GM12878 (cell line): ENCODE results near the gene SERPINE2. TPM values are rescaled to one million over a fixed set of nuclear protein-coding genes. Genes with fewer than 3 reads are reported as not detected.

ENCODE experiments used
- ATAC-seq: fragments of 200-7000 bp; cut with Tn5 transposase; 3 replicates; pipeline ENCODE4 v1.9.1; 2020; ENCODE audit warnings: mild to moderate bottlenecking, moderate library complexity
- BruUV-seq: library from RNA; stranded (reverse); fragments of 400-500 nt; replicated peaks from 2 replicates; lab custom pipeline; 2021; lab: Mats Ljungman, UMichigan
- CTCF ChIA-PET: fragments of 300-600 bp; sonication (Branson Sonifier 250); formaldehyde crosslinking; extraction: SDS; loops from one replicate; lab custom pipeline; 2021; ENCODE audit warnings: inconsistent platforms; lab: Yijun Ruan, JAX
- POLR2A ChIA-PET: fragments of 350-600 bp; formaldehyde crosslinking; extraction: SDS; loops from one replicate; lab custom pipeline; 2021; ENCODE audit warnings: inconsistent platforms; lab: Charles Lee
- RAD21 ChIA-PET: fragments of 300-600 bp; sonication (Branson Sonifier 250); formaldehyde crosslinking; loops from one replicate; lab custom pipeline; 2023; ENCODE audit warnings: antibody characterized with exemption; ENCODE audit not compliant: unreplicated experiment; lab: Charles Lee
- SMC1A ChIA-PET: fragments of 300-600 bp; sonication (Branson Sonifier 250); formaldehyde crosslinking; loops from one replicate; lab custom pipeline; 2023; ENCODE audit not compliant: unreplicated experiment, uncharacterized antibody; lab: Charles Lee
- DNase-seq: peaks from one replicate; pipeline ENCODE4 v3.0.0-alpha.2; 2011; ENCODE audit warnings: low read depth, low spot score
- FAIRE-seq: peaks from 3 replicates; lab custom pipeline; 2011; peaks lifted over from hg19 to GRCh38; lab: Jason Lieb, UNC
- H2AFZ ChIP-seq: 2 replicates; pipeline ENCODE4 v1.6.0; 2011; ENCODE audit warnings: low read depth, low read length, control low read depth; ENCODE audit not compliant: control insufficient read depth
- H3K27ac ChIP-seq: 2 replicates; pipeline ENCODE4 v1.5.1; 2011; ENCODE audit warnings: control low read depth; ENCODE audit not compliant: control insufficient read depth, insufficient read depth
- H3K27me3 ChIP-seq, 2 experiments: replicated peaks in 1 of 2; 2 replicates each; pipeline versions ENCODE4 v1.6.0 to v1.6.1; 2011; ENCODE audit warnings: low read length in 1 of 2; ENCODE audit not compliant: control insufficient read depth in 2 of 2, insufficient read depth in 2 of 2
- H3K36me3 ChIP-seq, 2 experiments: 2 replicates each; pipeline ENCODE4 v1.5.1; 2011; ENCODE audit warnings: low read length in 1 of 2; ENCODE audit not compliant: control insufficient read depth in 2 of 2, insufficient read depth in 2 of 2
- H3K4me1 ChIP-seq: 2 replicates; pipeline ENCODE4 v1.6.1; 2011; ENCODE audit warnings: mild to moderate bottlenecking, low read length, moderate library complexity, mixed read lengths; ENCODE audit not compliant: control insufficient read depth, insufficient read depth
- H3K4me2 ChIP-seq: 2 replicates; pipeline ENCODE4 v1.6.0; 2011; ENCODE audit warnings: control low read depth; ENCODE audit not compliant: control insufficient read depth, insufficient read depth
- H3K4me3 ChIP-seq: fragments of 200-600 bp; sonication (generic); 2 replicates; pipeline ENCODE4 v1.5.1; 2016
- H3K79me2 ChIP-seq: 2 replicates; pipeline ENCODE4 v1.6.0; 2011; ENCODE audit warnings: low read length; ENCODE audit not compliant: control insufficient read depth, insufficient read depth
- H3K9ac ChIP-seq: 2 replicates; pipeline ENCODE4 v1.8.0; 2011; ENCODE audit warnings: low read length, control low read depth, mixed read lengths; ENCODE audit not compliant: control insufficient read depth, insufficient read depth
- H3K9me3 ChIP-seq: replicated peaks from 3 replicates; pipeline ENCODE4 v1.5.1; 2011; ENCODE audit warnings: mild to moderate bottlenecking, low read length; ENCODE audit not compliant: control insufficient read depth, insufficient read depth
- H4K20me1 ChIP-seq: 2 replicates; pipeline ENCODE4 v1.6.0; 2011; ENCODE audit not compliant: control insufficient read depth, insufficient read depth
- BCL11A ChIP-seq: IDR thresholded peaks from 2 replicates; pipeline ENCODE4 v1.6.1; 2011; ENCODE audit warnings: low read depth, low read length
- CTCF ChIP-seq, 3 experiments: IDR thresholded peaks in 2 of 3; conservative IDR thresholded peaks in 1 of 3; 2 replicates each; pipeline ENCODE4 v1.5.1; 2011; ENCODE audit warnings: low read depth in 3 of 3, low read length in 3 of 3, mild to moderate bottlenecking in 3 of 3, control low read depth in 2 of 3, moderate library complexity in 2 of 3, inconsistent platforms in 1 of 3, mixed read lengths in 1 of 3; ENCODE audit not compliant: control insufficient read depth in 2 of 3, insufficient read depth in 1 of 3; ENCODE audit errors: extremely low read depth in 1 of 3
- EP300 ChIP-seq, 2 experiments: fragments of 150-350 bp in 1 of 2; IDR thresholded peaks; 2 replicates each; pipeline ENCODE4 v1.6.1; 2011 to 2012; ENCODE audit warnings: low read depth in 2 of 2, low read length in 2 of 2, borderline replicate concordance in 1 of 2, improper control_type of control experiment in 1 of 2, inconsistent platforms in 1 of 2; ENCODE audit not compliant: control insufficient read depth in 1 of 2
- GATAD2B ChIP-seq: fragments of 450-650 bp; conservative IDR thresholded peaks from 2 replicates; pipeline ENCODE4 v1.6.1; 2017; ENCODE audit warnings: low read depth, mild to moderate bottlenecking, moderate library complexity
- HDAC2 ChIP-seq: fragments of 200-600 bp; sonication (generic); IDR thresholded peaks from 2 replicates; pipeline ENCODE4 v1.6.1; 2017
- HDAC6 ChIP-seq: fragments of 200-600 bp; sonication (generic); IDR thresholded peaks from one replicate; pipeline ENCODE4 v1.8.0; 2017; ENCODE audit warnings: antibody characterized with exemption; ENCODE audit not compliant: unreplicated experiment
- HDGF ChIP-seq: fragments of 450-650 bp; IDR thresholded peaks from 2 replicates; pipeline ENCODE4 v1.6.1; 2016; ENCODE audit warnings: antibody characterized with exemption
- JUNB ChIP-seq: IDR thresholded peaks from 2 replicates; pipeline ENCODE4 v1.6.1; 2016; ENCODE audit warnings: antibody characterized with exemption, mild to moderate bottlenecking
- NFIC ChIP-seq: IDR thresholded peaks from 2 replicates; pipeline ENCODE4 v1.6.1; 2012; ENCODE audit warnings: low read depth, mild to moderate bottlenecking, inconsistent platforms, low read length, moderate library complexity
- NFYB ChIP-seq: IDR thresholded peaks from 2 replicates; pipeline ENCODE4 v1.6.1; 2011; ENCODE audit warnings: low read depth, mild to moderate bottlenecking, low read length, improper control_type of control experiment, moderate library complexity; ENCODE audit not compliant: insufficient read depth
- POLR2A ChIP-seq: IDR thresholded peaks from 2 replicates; pipeline ENCODE4 v1.6.1; 2011; ENCODE audit warnings: low read depth, mild to moderate bottlenecking, low read length
- POLR2AphosphoS5 ChIP-seq: IDR thresholded peaks from 2 replicates; pipeline ENCODE4 v1.6.1; 2011; ENCODE audit warnings: mild to moderate bottlenecking, low read length, inconsistent platforms
- POU2F2 ChIP-seq: IDR thresholded peaks from 3 replicates; pipeline ENCODE4 v1.6.1; 2011; ENCODE audit warnings: low read depth, mild to moderate bottlenecking, low read length, borderline replicate concordance
- RAD51 ChIP-seq: fragments of 450-650 bp; IDR thresholded peaks from 2 replicates; pipeline ENCODE4 v1.6.1; 2016; ENCODE audit warnings: moderate library complexity, mild to moderate bottlenecking, inconsistent platforms
- RUNX3 ChIP-seq: IDR thresholded peaks from 2 replicates; pipeline ENCODE4 v1.6.1; 2012; ENCODE audit warnings: low read length, inconsistent platforms
- TCF12 ChIP-seq: IDR thresholded peaks from 2 replicates; pipeline ENCODE4 v1.6.1; 2011; ENCODE audit warnings: low read depth, mild to moderate bottlenecking, low read length
- WGBS: methylation state at CpG from one replicate; pipeline ENCODE4 v1.1.6; 2016; ENCODE audit warnings: low lambda C conversion rate; ENCODE audit not compliant: insufficient replicate concordance, insufficient coverage; ENCODE audit errors: missing lambda C conversion rate; 5-methylcytosine and 5-hydroxymethylcytosine counted together
- in situ Hi-C: fragments of 300-500 bp; cut with MboI; formaldehyde crosslinking; loops from 9 replicates; pipeline ENCODE4 v1.14.3; 2018; ENCODE audit warnings: mixed read lengths
- intact Hi-C: fragments of 100-400 bp; cut with micrococcal nuclease; formaldehyde crosslinking; loops from one replicate; pipeline ENCODE4 v1.14.2; 2022; ENCODE audit not compliant: unreplicated experiment
- polyA plus RNA-seq, 11 experiments: library from polyadenylated mRNA; depleted of rRNA in 4 of 11; unstranded in 6 of 11; stranded (reverse) in 5 of 11; fragments of >200 nt; fragmentation: Nextera tagmentation in 4 of 11; fragmentation: Illumina TruSeq in 1 of 11; extraction: Ambion mirVana in 4 of 11; extraction: Trizol in 1 of 11; gene quantifications; 1 replicate in 1 of 11; 2 replicates in 10 of 11; pipeline versions ENCODE4 v1.2.1 to v1.2.3, GENCODE V29; 2011 to 2016; ENCODE audit warnings: inconsistent platforms in 2 of 11, missing spikeins in 2 of 11, low read depth in 1 of 11
- total RNA-seq, 4 experiments: library from RNA; depleted of rRNA in 3 of 4; stranded (reverse); fragments of >200 nt in 3 of 4; fragmentation: Illumina TruSeq in 1 of 4; extraction: Trizol in 1 of 4; gene quantifications; 2 replicates each; pipeline versions ENCODE4 v1.2.1 to v1.2.3, GENCODE V29; 2013 to 2021
- TF ChIP-seq, protein P1 (sequence below): fragments of 450-650 bp; IDR thresholded peaks from 2 replicates; pipeline ENCODE4 v1.6.1; 2017; ENCODE audit warnings: mild to moderate bottlenecking
- TF ChIP-seq, protein P2 (sequence below): fragments of 450-650 bp; IDR thresholded peaks from 2 replicates; pipeline ENCODE4 v1.6.1; 2016; ENCODE audit warnings: mild to moderate bottlenecking

SERPINE2 gene
- total and polyA plus RNA-seq, 10 of the 15 experiments (the other 5 are each of a cell fraction or from before 2014, with no cell fraction given): 0.18 to 1.7 (median 0.39) TPM

- TF ChIP-seq, protein P1, sequence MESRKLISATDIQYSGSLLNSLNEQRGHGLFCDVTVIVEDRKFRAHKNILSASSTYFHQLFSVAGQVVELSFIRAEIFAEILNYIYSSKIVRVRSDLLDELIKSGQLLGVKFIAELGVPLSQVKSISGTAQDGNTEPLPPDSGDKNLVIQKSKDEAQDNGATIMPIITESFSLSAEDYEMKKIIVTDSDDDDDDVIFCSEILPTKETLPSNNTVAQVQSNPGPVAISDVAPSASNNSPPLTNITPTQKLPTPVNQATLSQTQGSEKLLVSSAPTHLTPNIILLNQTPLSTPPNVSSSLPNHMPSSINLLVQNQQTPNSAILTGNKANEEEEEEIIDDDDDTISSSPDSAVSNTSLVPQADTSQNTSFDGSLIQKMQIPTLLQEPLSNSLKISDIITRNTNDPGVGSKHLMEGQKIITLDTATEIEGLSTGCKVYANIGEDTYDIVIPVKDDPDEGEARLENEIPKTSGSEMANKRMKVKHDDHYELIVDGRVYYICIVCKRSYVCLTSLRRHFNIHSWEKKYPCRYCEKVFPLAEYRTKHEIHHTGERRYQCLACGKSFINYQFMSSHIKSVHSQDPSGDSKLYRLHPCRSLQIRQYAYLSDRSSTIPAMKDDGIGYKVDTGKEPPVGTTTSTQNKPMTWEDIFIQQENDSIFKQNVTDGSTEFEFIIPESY: no peak
- no peak for TF ChIP-seq NFYB
- no peak for TF ChIP-seq GATAD2B
- TF ChIP-seq CTCF (IDR thresholded peaks at IDR 0.05 in 2 of 3, conservative IDR thresholded peaks at IDR 0.05 in 1 of 3; ENCODE audit: control insufficient read depth in 2 of 3, extremely low read depth in 1 of 3, insufficient read depth in 1 of 3, low read depth in 3 of 3, low read length in 3 of 3): no peak
- TF ChIP-seq HDAC2: no peak
- TF ChIP-seq NFIC: no peak
- TF ChIP-seq HDAC6: no peak
These were observed 84.7 kb downstream of the SERPINE2 start (continued) for GRCh38 chr2:223954401-223954800.

DNA sequence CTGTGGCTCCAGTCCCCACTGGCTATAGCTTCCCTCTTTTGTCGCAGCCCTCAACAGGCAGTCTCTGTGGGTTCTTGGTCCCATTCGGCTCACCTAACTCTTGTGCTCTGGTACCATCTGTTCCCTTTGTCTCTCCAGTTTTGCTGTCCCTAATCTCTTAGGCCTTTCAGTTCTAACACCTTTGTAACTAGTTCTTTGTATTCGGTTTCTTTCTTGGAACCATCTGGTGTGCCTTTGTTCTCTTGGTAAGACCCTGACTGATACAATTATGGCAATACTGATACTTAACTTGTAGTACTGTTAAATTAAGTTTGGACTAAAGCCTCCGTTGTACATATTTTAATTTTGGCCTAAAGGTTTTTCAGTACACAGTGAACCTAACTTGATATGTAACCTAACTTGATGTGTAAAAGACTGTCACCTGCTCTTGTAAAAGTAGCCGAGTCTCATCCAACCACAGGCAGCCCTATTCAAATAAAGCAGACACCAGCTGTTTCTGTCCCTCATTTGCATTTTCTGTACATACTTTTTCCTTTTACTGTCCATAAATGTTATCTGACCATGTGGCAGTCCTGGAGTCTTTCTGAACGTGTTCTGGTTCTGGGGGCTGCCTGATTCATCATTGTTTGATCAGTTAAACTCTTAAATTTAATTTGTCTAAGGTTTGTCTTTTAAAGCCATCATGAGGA is 86.7 kb downstream of the SERPINE2 start:
- FAIRE-seq (peak; percentile 27), DNase-seq (no peak), ATAC-seq (peak; percentile 34)
- BruUV-seq: no TSS peak
- WGBS: 12% methylated on average over 6 of the region's 6 CpGs
- Histone ChIP-seq H3K4me1 (peaks cover 49% of the 10 kb centered on the region), H3K4me3 (no peak overlapping the region; the same call in 1 of the 2 replicates), H3K9ac (peak overlapping the region; percentile 36), H2AFZ (peak overlapping the region; percentile 78), H3K4me2 (peak overlapping the region; percentile 58), H3K79me2 (peaks cover 2% of the 10 kb centered on the region), H3K36me3 (no peaks in the 10 kb centered on the region), H4K20me1 (no peaks in the 10 kb centered on the region), H3K27ac (peak overlapping the region; percentile 66), H3K9me3 (no peaks in the 10 kb centered on the region), H3K27me3 (no peaks in the 10 kb centered on the region)
- CTCF ChIA-PET: interaction anchor here (1.0 kb wide), 1 partner anchor 18 kb away, joined by 4 read pairs; no protein-coding TSS in a partner anchor
- intact Hi-C loops: no loop called here
- SMC1A ChIA-PET: interaction anchor here (0.6 to 1.1 kb wide), 2 partner anchors 11 to 50 kb away, joined by 3 to 4 read pairs; no protein-coding TSS in a partner anchor
- RAD21 ChIA-PET: no interaction called here
- POLR2A ChIA-PET: no interaction called here
- TF ChIP-seq JUNB: no peak
- TF ChIP-seq RAD51: peak; percentile 50
- TF ChIP-seq RUNX3: peak; percentile 58
- no peak for TF ChIP-seq HDAC6
- TF ChIP-seq HDGF: 0 out of 2 replicates have a peak, but pooled peaks have one; percentile 41
- TF ChIP-seq EP300 (IDR thresholded peaks at IDR 0.05; ENCODE audit: borderline replicate concordance in 1 of 2, control insufficient read depth in 1 of 2, low read depth in 2 of 2, low read length in 2 of 2): 0 out of 4 replicates have a peak, but pooled peaks of 1 of the 2 experiments have one; percentile 20
- TF ChIP-seq BCL11A: no peak
- peak; percentile 45; the same call in 1 of the 2 replicates for TF ChIP-seq POLR2AphosphoS5
- TF ChIP-seq POLR2A: peak; percentile 19; the same call in 1 of the 2 replicates
- 0 out of 2 replicates have a peak, but pooled peaks have one; percentile 14 for TF ChIP-seq NFYB
- TF ChIP-seq POU2F2: peak; percentile 91; the same call in 2 of the 3 replicates
- 0 out of 2 replicates have a peak, but pooled peaks have one; percentile 38 for TF ChIP-seq TCF12
- TF ChIP-seq, protein P2, sequence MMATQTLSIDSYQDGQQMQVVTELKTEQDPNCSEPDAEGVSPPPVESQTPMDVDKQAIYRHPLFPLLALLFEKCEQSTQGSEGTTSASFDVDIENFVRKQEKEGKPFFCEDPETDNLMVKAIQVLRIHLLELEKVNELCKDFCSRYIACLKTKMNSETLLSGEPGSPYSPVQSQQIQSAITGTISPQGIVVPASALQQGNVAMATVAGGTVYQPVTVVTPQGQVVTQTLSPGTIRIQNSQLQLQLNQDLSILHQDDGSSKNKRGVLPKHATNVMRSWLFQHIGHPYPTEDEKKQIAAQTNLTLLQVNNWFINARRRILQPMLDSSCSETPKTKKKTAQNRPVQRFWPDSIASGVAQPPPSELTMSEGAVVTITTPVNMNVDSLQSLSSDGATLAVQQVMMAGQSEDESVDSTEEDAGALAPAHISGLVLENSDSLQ: peak; percentile 41; the same call in 1 of the 2 replicates
- in situ Hi-C loops: loop anchor here (10.0 kb wide), 1 partner anchor 632 kb away; the partner anchor contains the start of gene CUL3
